H54 (cell line): ENCODE data around the gene HAO1.

Experiments used
- DNase-seq: peaks from one replicate; pipeline ENCODE4 v3.0.0; 2011; ENCODE audit warnings: low spot score, mixed read lengths; ENCODE audit not compliant: insufficient read length
- FAIRE-seq: peaks from 3 replicates; lab custom pipeline; 2011; peaks lifted over from hg19 to GRCh38; lab: Jason Lieb, UNC
- POLR2A ChIP-seq: IDR thresholded peaks from 2 replicates; pipeline ENCODE4 v1.6.1; 2011; ENCODE audit warnings: low read depth, mild to moderate bottlenecking, low read length

Gene HAO1

GRCh38 chr20:7950387-7950786 is 10.1 kb upstream of the HAO1 start:
- TF ChIP-seq POLR2A, result no peak
- FAIRE-seq (no peak), DNase-seq (no peak)

GRCh38 chr20:7943891-7944290 is 3.6 kb upstream of the HAO1 start:
- no peak for FAIRE-seq
- TF ChIP-seq POLR2A, result no peak
- DNase-seq, result no peak

DNA sequence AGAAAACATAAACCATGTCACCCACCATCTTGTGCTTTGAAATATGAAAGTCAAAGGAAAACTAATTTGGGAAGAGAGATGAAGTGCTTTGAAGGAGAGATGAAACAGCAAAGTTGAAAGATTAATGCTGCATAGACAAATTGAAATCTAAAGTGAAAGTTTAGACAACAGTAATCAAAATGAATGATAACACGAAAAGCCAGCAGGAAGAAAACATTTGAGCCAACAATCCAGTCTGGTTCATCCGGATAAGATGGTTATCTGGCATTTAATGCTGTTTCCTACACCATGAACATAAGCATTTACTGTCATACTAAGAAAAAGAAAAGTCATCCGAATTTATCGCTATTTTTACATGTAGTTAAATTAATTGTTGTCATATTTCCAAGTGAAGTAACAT is 595 bp downstream of the HAO1 start:
- no peak for TF ChIP-seq POLR2A
- FAIRE-seq, result no peak
- DNase-seq, result no peak

- FAIRE-seq (no peak), DNase-seq (no peak)
- no peak for TF ChIP-seq POLR2A
These were observed 2.2 kb downstream of the HAO1 start for GRCh38 chr20:7938058-7938457.

- DNase-seq, result no peak
- FAIRE-seq, result no peak
- no peak for TF ChIP-seq POLR2A
These were observed 2.9 kb downstream of the HAO1 start for GRCh38 chr20:7937328-7937727.

- DNase-seq (no peak), FAIRE-seq (no peak)
- TF ChIP-seq POLR2A, result no peak
These were observed 5.2 kb downstream of the HAO1 start for GRCh38 chr20:7935027-7935551.

GRCh38 chr20:7933346-7933745 is 6.9 kb downstream of the HAO1 start:
- FAIRE-seq, result no peak
- TF ChIP-seq POLR2A, result no peak

GRCh38 chr20:7930343-7930742 is 9.9 kb downstream of the HAO1 start:
- DNase-seq (no peak), FAIRE-seq (no peak)
- no peak for TF ChIP-seq POLR2A

More at GRCh38 chr20:7933346-7933745, 6.9 kb downstream of the HAO1 start:
- DNase-seq, result no peak

DNA sequence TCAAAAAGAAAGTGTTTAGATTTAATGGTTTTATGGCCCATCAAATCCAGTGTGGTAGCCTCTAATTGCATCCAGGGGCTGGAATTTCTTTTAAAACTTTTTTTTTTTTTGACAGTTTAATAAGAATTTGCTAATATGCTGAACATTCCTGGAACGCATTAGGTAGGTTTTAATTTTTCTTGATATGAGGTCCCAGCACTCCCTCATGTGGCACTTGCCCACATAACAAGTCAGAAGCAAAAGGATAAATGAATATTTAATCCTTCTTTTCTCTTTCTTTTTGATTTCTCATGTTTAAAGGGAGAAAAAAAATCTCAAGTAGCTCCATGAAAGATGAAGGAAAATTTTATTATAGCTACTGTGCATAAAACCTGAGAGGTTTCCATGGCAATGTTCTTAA is 13.5 kb downstream of the HAO1 start:
- FAIRE-seq (no peak), DNase-seq (no peak)
- TF ChIP-seq POLR2A, result no peak

DNA sequence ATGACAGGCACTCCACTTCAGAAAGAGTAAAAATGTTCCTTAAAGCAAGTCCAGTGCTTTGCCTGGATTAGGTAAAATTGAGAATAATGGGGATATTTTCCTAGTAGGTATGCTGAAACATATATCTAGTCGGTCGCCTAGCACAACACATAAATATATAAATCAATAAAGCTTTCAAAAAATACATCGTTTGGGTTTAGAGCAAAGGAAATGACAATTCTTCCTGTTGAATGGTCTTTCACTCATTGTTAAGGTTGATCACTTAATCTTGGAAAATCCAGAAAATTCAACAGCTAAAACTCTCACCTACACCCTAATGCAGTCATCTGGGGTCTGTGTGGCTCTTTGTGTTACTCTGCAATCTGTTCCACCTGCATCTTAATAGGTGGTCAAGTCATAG is 13.9 kb downstream of the HAO1 start:
- DNase-seq, result no peak
- no peak for TF ChIP-seq POLR2A
- no peak for FAIRE-seq

- peak; percentile 95 for FAIRE-seq
- no peak for DNase-seq
- no peak for TF ChIP-seq POLR2A
These were observed 15.6 kb downstream of the HAO1 start for GRCh38 chr20:7924692-7925091.

GRCh38 chr20:7916648-7917047 is 23.6 kb downstream of the HAO1 start:
- FAIRE-seq, result no peak
- no peak for DNase-seq
- no peak for TF ChIP-seq POLR2A

DNA sequence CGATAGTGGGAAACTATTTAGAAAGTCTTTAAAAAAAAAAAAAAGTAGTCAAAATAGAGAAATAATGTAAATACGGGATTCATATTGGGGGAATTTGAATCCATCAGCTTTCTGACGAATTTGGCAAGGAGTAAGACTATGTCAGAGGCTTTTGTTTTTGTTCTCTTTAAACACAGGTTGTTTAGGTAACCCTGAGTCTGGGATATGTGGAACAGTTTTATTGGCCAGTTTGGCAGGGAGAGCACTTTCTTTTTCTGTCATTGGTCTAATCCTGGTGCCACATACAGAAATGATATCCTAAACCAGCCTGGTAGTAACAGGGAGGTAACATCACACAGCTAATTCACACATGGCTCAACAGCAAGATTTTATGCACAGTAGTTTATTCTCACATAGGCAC is 27.7 kb downstream of the HAO1 start:
- TF ChIP-seq POLR2A, result no peak
- DNase-seq (no peak), FAIRE-seq (no peak)

GRCh38 chr20:7911586-7912330 is 28.5 kb downstream of the HAO1 start:
- TF ChIP-seq POLR2A, result no peak
- no peak for DNase-seq
- peak; percentile 60 for FAIRE-seq

GRCh38 chr20:7908905-7909304 is 31.4 kb downstream of the HAO1 start:
- FAIRE-seq (no peak), DNase-seq (no peak)
- TF ChIP-seq POLR2A, result no peak
